Esophagus muscularis mucosa (tissue), 3 donors: ENCODE data around the gene RALY.

ENCODE experiments used
- POLR2A ChIP-seq: fragments of 450-650 bp; IDR thresholded peaks from one replicate; pipeline ENCODE4 v1.6.1; 2017; ENCODE audit warnings: antibody characterized with exemption, moderate library complexity, mild to moderate bottlenecking, low read depth
- TF ChIP-seq, protein P1 (sequence below), 3 experiments: fragments of 200-600 bp in 2 of 3; fragments of 450-650 bp in 1 of 3; sonication (generic) in 2 of 3; IDR thresholded peaks; one replicate each; pipeline ENCODE4 v1.5.1; 2017 to 2019; ENCODE audit warnings: antibody characterized with exemption in 3 of 3, mild to moderate bottlenecking in 2 of 3, moderate library complexity in 1 of 3

DNA sequence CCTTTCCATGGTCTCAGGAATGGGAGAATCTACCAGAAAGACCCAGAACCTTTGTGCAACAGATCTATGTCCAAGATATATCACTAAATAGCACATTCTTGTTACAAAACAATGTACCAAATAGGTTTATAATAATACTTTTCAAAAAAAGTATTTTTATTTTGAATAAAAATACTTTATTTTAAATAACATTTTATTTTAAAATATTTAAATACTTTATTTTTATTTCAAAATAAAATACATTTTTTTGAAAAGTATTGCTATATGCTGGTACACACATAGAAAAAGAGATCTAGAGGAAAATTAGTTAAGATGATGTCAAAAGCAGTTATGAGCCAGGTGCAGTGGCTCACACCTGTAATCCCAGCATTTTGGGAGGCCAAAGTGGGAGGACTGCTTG, 16.8 kb upstream of the RALY start:
- TF ChIP-seq, protein P1, sequence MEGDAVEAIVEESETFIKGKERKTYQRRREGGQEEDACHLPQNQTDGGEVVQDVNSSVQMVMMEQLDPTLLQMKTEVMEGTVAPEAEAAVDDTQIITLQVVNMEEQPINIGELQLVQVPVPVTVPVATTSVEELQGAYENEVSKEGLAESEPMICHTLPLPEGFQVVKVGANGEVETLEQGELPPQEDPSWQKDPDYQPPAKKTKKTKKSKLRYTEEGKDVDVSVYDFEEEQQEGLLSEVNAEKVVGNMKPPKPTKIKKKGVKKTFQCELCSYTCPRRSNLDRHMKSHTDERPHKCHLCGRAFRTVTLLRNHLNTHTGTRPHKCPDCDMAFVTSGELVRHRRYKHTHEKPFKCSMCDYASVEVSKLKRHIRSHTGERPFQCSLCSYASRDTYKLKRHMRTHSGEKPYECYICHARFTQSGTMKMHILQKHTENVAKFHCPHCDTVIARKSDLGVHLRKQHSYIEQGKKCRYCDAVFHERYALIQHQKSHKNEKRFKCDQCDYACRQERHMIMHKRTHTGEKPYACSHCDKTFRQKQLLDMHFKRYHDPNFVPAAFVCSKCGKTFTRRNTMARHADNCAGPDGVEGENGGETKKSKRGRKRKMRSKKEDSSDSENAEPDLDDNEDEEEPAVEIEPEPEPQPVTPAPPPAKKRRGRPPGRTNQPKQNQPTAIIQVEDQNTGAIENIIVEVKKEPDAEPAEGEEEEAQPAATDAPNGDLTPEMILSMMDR (IDR thresholded peaks at IDR 0.05) = no peak
- no peak for TF ChIP-seq POLR2A
